Activated T-helper 2 cell treated with anti-CD3 and anti-CD28 coated beads, Interferon-gamma antibody, Interleukin-2, Interleukin-4, amounts not matched to agents 10 μg/mL and 5 μg/mL and 100 μg/mL, durations not matched to agents 14 hours and 24 hours and 36 hours (primary cell): ENCODE data around the gene DDX51. TPM values are rescaled to one million over a fixed set of nuclear protein-coding genes. Genes with fewer than 3 reads are reported as not detected.

Source experiments
- DNase-seq: peaks from one replicate; pipeline ENCODE4 v3.0.0; 2021; ENCODE audit warnings: low spot score
- H3K27ac Mint-ChIP-seq: one replicate; pipeline ENCODE4 v1.8.0; 2021; ENCODE audit warnings: mixed read lengths
- H3K27me3 Mint-ChIP-seq: one replicate; pipeline ENCODE4 v1.8.0; 2021; ENCODE audit warnings: low read depth, mixed read lengths
- H3K36me3 Mint-ChIP-seq: one replicate; pipeline ENCODE4 v1.8.0; 2021; ENCODE audit warnings: low read depth, mixed read lengths
- H3K4me1 Mint-ChIP-seq: one replicate; pipeline ENCODE4 v1.8.0; 2021; ENCODE audit warnings: low read depth, mixed read lengths
- H3K4me3 Mint-ChIP-seq: one replicate; pipeline ENCODE4 v1.8.0; 2021; ENCODE audit warnings: low read depth, mild to moderate bottlenecking, moderate library complexity, mixed read lengths
- H3K9me3 Mint-ChIP-seq: one replicate; pipeline ENCODE4 v1.8.0; 2021; ENCODE audit warnings: mixed read lengths
- intact Hi-C: fragments of 100-400 bp; cut with micrococcal nuclease; formaldehyde crosslinking; loops from one replicate; pipeline ENCODE4 v1.15.1; 2023
- total RNA-seq: library from RNA; stranded (reverse); gene quantifications from 2 replicates; pipeline ENCODE4 v1.2.3, GENCODE V29; 2022

The DDX51 gene
- total RNA-seq, 1 donor from 2014 or later, result 36.7 TPM

DNA sequence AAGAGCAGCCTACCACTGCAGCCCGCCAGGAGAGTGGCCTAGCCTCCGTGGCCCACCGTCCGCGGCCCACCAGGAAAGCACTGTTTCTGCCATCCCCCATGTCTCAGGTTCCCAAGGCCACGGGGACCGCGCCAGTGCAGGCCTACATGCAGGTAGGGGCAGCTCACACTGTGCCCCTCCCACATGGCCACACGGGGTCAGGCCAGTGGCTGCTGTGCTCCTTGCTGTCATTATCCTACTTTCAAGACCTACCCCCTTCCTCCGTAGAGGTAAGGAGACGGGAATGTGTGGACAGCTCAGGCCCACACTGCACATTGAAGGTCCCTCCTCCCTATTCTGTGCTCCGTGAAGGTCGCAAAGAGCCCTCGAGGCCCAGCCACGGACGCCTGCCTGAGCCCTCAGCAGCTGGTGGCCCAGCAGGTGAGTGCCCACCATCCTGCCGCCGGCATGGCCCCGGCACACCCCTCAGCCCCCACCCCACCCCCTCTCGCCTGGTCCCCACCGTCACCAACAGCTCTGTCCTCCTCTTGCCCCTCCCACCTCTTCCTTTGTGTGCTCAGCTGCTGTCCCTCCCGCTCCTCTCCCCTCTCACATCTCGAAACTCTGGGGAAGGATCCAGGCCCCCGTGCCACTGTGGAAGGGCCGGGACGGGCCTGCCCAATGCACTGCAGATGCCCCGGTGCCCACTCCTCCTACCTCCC, 10.0 kb downstream of the DDX51 start:
- Mint-ChIP-seq H3K27ac (no peak overlapping the region), H3K4me3 (no peak overlapping the region), H3K27me3 (no peaks in the 10 kb centered on the region), H3K4me1 (no peaks in the 10 kb centered on the region), H3K36me3 (peaks cover 24% of the 10 kb centered on the region), H3K9me3 (no peaks in the 10 kb centered on the region)
- no peak for DNase-seq
- intact Hi-C loops, result no loop called here

DNA sequence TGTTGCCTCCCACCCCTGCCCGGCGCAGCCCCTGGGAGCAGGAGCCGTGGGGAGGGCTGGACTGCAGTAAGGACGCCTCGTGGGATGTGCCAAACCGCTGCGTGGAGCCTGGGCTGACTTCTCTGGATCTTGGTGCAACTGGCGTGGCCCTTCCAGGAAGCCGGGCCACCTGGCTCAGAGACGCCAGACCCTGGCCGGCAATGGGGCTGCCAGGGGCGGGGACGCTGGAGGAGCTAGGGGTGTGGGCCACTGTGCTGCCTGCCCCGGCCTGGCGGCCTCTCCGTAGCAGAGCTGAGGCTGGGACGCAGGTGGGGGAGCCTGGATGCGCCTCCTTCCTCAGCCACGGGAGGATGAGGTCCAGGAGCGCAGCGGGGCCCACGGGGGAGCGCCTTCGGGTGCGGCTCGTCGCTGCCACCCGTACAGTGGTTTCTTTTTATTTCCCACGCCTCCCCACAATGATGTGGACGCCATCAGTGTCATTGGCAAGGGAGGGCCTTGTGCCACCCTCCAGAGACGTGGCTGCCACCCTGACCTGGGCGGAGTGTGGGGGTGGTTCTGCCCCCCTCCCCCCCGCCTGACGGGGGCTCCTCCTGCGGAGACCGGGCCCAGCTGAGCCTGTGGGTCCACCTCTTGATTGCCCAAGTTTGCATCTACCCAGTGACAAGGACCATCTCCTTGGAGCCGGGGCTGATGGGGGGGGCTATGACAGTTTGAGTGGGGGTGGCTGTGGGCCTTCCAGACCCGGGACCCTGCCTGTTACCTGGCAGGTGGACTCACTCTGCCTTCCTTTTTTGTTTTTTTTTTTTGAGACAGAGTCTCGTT, 11.3 kb downstream of the DDX51 start:
- peaks cover 29% of the 10 kb centered on the region for H3K36me3 Mint-ChIP-seq
- no peak for DNase-seq
- intact Hi-C loops, result no loop called here

DNA sequence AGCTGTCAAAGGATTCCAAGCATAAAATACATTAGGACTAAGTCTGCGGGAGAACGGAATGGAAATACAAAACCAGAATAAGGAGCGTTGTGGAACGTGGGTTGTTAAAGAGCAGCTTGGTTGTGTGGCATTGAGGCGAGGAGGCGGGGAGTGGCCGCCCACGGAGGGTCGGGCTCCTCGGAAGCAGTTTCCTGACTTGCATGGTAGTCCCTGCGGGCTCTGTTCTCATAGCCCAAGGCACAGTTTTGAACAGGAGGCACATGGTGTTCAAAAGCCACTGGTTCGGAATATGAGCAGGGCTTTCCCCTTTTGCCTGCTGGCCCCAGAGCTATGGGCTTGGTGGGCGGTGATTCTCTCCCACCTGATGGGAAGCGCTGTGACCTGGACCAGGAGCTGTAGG, 12.2 kb downstream of the DDX51 start:
- intact Hi-C loops, result no loop called here
- DNase-seq, result no peak
- Mint-ChIP-seq H3K36me3 (peaks cover 28% of the 10 kb centered on the region), H3K27ac (no peak overlapping the region), H3K4me3 (no peak overlapping the region), H3K27me3 (no peaks in the 10 kb centered on the region), H3K9me3 (peaks cover 7% of the 10 kb centered on the region), H3K4me1 (no peaks in the 10 kb centered on the region)

More for the DNA sequence above, 11.3 kb downstream of the DDX51 start:
- no peaks in the 10 kb centered on the region for H3K27me3 Mint-ChIP-seq
- no peaks in the 10 kb centered on the region for H3K4me1 Mint-ChIP-seq
- H3K27ac Mint-ChIP-seq, result no peak overlapping the region
- no peak overlapping the region for H3K4me3 Mint-ChIP-seq
- H3K9me3 Mint-ChIP-seq, result peaks cover 6% of the 10 kb centered on the region

DNA sequence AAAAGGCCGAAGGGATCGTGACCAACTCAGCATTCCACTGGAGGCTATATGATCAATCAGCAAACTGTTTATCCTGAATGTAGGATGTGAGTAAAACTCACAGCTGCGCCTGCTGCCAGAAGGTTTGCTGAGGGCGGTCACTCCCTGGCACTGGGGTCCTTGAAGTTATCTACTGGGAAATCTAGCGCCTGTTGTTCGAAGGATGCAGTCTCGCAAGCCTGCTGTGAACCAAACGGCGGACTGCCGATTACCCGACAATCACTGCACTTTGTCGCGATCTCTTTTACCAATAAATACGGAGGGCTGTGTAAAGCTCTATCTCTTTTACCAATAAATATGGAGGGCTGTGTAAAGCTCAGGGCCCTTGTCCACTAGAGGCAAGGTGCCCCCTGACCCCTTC, 12.9 kb downstream of the DDX51 start:
- Mint-ChIP-seq H3K9me3 (peaks cover 7% of the 10 kb centered on the region), H3K4me3 (no peak overlapping the region), H3K36me3 (peaks cover 32% of the 10 kb centered on the region), H3K4me1 (no peaks in the 10 kb centered on the region), H3K27me3 (no peaks in the 10 kb centered on the region), H3K27ac (no peak overlapping the region)
- DNase-seq, result no peak
- intact Hi-C loops, result no loop called here

DNA sequence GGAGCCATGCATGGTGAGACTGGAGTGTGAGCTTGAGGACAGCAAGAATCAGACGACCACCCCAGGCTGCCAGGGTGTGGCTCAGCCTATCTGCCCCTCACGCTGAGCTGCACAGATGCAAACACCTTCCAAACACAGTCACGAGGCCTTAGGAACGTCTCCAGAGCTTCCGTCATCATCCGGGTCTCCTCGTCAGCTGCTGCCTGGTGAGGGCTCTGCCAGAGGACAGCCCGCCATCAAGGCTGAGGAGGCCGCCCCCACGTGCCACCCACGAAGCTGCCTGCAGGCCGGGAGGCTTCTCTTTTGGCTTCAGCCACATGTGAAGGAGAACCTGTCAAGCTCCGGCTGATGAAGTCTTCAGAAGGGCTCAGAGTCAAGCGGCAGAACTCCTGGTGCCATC, 13.4 kb downstream of the DDX51 start:
- no peak for DNase-seq
- H3K27me3 Mint-ChIP-seq, result no peaks in the 10 kb centered on the region
- intact Hi-C loops, result no loop called here
- H3K9me3 Mint-ChIP-seq, result peaks cover 7% of the 10 kb centered on the region
- H3K4me1 Mint-ChIP-seq, result no peaks in the 10 kb centered on the region
- H3K27ac Mint-ChIP-seq, result no peak overlapping the region
- peaks cover 37% of the 10 kb centered on the region for H3K36me3 Mint-ChIP-seq
- H3K4me3 Mint-ChIP-seq, result no peak overlapping the region

DNA sequence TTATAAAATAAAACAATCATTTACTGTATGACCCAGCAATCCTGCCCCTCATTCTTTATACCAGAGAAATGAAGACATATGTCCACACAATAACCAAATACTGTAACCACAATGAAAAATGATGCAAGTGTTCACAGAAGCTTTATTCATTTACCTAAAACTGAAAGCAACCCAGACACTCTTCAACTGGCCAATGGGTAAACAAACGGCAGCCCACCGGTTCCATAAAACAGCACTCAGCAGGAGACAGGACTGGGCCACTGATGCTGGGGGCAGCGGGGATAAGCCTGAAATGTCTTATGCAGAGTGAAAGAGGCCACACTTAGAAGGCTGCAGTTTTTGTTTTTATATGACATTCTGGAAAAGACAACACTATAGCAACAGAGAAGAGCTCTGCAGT, 15.1 kb downstream of the DDX51 start:
- Mint-ChIP-seq H3K36me3 (peaks cover 54% of the 10 kb centered on the region), H3K27me3 (no peaks in the 10 kb centered on the region), H3K4me3 (no peak overlapping the region), H3K4me1 (no peaks in the 10 kb centered on the region), H3K9me3 (peaks cover 7% of the 10 kb centered on the region), H3K27ac (no peak overlapping the region)
- intact Hi-C loops, result no loop called here
- no peak for DNase-seq

GRCh38 chr12:132127041-132127440, 17.1 kb downstream of the DDX51 start:
- Mint-ChIP-seq H3K27ac (no peak overlapping the region), H3K27me3 (no peaks in the 10 kb centered on the region), H3K36me3 (peaks cover 57% of the 10 kb centered on the region), H3K9me3 (peaks cover 7% of the 10 kb centered on the region), H3K4me1 (no peaks in the 10 kb centered on the region), H3K4me3 (no peak overlapping the region)
- intact Hi-C loops, result no loop called here
- no peak for DNase-seq

- Mint-ChIP-seq H3K27me3 (no peaks in the 10 kb centered on the region), H3K4me3 (no peak overlapping the region), H3K4me1 (no peaks in the 10 kb centered on the region), H3K27ac (no peak overlapping the region), H3K36me3 (peaks cover 59% of the 10 kb centered on the region), H3K9me3 (peaks cover 7% of the 10 kb centered on the region)
- DNase-seq, result no peak
- intact Hi-C loops, result no loop called here
Observed at GRCh38 chr12:132125736-132126135, 18.4 kb downstream of the DDX51 start.

DNA sequence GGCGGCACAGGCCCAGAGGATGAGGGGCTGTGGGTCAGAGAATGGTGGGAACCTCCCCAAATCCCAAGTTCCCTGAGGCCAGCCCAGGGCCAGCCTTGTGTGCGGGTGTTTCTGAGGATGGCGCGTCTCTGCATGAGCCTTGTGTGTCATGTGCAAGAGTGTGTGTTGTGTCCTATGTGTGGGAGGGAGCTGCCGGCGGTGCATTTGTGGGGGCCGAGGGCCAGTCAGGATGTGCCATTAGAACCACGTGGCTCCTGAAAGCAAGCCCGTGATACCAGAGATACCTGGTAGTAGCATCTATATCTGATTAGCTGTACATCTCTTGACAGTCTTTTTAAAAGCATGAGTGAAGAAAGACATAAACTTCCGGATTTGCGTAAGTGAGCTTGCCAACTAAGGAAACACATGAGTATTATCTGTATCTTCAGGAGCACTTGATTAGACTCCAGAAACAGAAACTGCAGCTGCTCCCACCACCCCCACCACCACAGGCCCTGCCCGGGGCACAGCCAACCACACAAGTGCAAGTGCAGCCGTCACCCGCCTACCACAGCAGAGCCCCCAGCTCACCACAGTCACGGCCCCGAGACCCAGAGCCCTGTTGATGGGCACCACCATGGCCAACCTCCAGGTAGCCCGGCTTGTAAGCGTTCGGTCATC, 19.2 kb downstream of the DDX51 start:
- Mint-ChIP-seq H3K4me3 (no peak overlapping the region), H3K9me3 (peaks cover 7% of the 10 kb centered on the region), H3K27ac (peak overlapping the region; percentile 35), H3K27me3 (no peaks in the 10 kb centered on the region), H3K4me1 (no peaks in the 10 kb centered on the region), H3K36me3 (peaks cover 59% of the 10 kb centered on the region)
- intact Hi-C loops, result no loop called here
- no peak for DNase-seq

- intact Hi-C loops, result no loop called here
- Mint-ChIP-seq H3K27ac (no peak overlapping the region), H3K36me3 (peaks cover 56% of the 10 kb centered on the region), H3K4me3 (no peak overlapping the region), H3K9me3 (peaks cover 7% of the 10 kb centered on the region), H3K4me1 (no peaks in the 10 kb centered on the region), H3K27me3 (no peaks in the 10 kb centered on the region)
- DNase-seq, result no peak
Observed at GRCh38 chr12:132123970-132124765, 20.0 kb downstream of the DDX51 start.

DNA sequence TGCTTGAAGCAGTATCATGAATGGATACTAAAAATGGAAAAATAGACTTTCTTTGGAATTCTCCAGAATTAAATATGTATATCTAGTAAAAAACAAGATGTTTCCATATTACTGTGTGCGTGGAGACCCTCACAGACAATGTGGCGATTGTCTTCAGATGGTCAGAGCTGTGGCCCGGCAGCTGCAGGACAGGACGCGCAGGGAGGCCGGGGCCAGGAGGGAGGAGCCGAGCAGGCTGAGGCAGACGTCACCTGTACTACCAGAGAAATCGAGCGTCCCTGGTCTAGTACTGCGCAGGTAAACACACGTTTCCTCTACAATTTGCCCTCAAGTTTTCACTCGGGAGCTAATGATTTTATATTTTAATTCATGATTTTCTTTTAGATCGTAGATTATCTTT, 22.8 kb downstream of the DDX51 start:
- Mint-ChIP-seq H3K27me3 (no peaks in the 10 kb centered on the region), H3K27ac (no peak overlapping the region), H3K4me3 (no peak overlapping the region), H3K36me3 (peaks cover 31% of the 10 kb centered on the region), H3K9me3 (no peaks in the 10 kb centered on the region), H3K4me1 (no peaks in the 10 kb centered on the region)
- DNase-seq, result no peak
- intact Hi-C loops, result no loop called here

- no peaks in the 10 kb centered on the region for H3K9me3 Mint-ChIP-seq
- no peaks in the 10 kb centered on the region for H3K4me1 Mint-ChIP-seq
- no peaks in the 10 kb centered on the region for H3K27me3 Mint-ChIP-seq
- no peak for DNase-seq
- intact Hi-C loops, result no loop called here
- no peak overlapping the region for H3K4me3 Mint-ChIP-seq
- H3K27ac Mint-ChIP-seq, result no peak overlapping the region
- peaks cover 22% of the 10 kb centered on the region for H3K36me3 Mint-ChIP-seq
Observed at GRCh38 chr12:132118876-132119275, 25.2 kb downstream of the DDX51 start.
